ENCODE data around the gene DDX3X.
"Not testable (repeated sequence)": the region's sequence is repeated elsewhere in the genome, so short reads cannot be mapped to it uniquely, and the experiment has no call there.

DDX3X gene

DNA sequence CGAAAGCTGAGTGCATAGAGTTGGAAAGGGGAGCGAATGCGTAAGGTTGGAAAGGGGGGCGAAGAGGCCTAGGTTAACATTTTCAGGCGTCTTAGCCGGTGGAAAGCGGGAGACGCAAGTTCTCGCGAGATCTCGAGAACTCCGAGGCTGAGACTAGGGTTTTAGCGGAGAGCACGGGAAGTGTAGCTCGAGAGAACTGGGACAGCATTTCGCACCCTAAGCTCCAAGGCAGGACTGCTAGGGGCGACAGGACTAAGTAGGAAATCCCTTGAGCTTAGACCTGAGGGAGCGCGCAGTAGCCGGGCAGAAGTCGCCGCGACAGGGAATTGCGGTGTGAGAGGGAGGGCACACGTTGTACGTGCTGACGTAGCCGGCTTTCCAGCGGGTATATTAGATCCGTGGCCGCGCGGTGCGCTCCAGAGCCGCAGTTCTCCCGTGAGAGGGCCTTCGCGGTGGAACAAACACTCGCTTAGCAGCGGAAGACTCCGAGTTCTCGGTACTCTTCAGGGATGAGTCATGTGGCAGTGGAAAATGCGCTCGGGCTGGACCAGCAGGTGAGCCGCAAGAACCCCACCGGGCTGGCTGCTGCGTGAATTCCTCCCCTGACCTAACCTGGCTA, at the start of gene DDX3X:
Gene DDX3X, plus strand, starts transcription at position 419 of the 619 bp plus-strand sequence. Its CDS starts 91 bp downstream, at position 510.
- peak; percentile 92 to 94 for DNase-seq

DNA sequence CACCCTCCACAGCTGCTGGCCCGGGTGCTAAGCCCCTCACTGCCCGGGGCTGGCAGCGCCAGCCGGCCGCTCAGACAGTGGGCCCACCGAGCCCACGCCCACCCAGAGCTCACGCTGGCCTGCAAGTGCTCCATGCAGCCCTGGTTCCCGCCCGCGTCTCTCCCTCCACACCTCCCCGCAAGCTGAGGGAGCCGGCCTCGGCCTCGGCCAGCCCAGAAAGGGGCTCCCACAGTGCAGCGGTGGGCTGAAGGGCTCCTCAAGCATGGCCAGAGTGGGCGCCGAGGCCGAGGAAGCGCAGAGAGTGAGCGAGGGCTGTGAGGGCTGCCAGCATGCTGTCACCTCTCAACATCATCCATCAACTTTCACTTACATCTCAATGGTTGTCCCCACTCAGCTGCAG, 48.0 kb upstream of the DDX3X start:
- DNase-seq, result not testable (repeated sequence)

DNA sequence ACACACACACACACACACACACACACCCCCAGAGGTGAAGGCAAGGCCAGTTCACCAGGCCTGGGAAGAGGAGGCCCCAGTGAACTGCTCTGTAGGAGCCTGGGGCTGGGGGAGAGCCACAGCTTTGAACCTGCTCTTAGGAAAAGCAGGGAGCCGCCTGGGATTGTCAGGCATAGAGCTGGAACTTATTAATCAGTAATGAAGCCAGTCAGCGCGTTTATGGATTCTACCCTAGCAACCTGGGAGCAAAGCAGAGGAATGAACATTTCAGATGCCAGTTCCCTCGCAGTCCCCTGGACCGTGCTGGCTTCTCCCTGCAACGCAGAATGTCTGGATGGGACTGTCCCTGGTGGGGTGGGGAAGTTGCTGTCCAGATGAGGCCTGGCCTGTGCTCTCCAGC, 45.3 kb upstream of the DDX3X start:
- peak in 1 of 2 experiments; percentile 23 for DNase-seq

DNA sequence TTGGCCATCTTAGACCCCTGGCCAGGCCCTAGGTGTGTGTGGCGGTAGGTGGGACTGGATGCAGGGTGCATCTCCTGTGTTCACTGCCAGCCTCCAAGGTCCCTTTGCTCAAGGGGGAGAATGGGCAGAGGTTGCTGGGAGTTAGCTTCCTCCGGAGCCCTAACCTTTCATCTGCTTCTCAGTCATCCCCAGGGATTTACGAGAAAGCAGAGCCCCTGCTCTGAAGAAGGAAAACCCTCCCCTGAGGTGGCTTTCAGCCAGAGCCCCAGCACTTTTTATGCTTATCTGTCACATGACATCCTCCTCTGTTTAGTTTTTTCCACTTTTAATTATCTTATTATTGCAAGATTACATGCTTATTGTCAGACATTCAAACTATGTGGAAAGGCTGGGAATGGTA, 44.9 kb upstream of the DDX3X start:
- DNase-seq, result no peak

DNA sequence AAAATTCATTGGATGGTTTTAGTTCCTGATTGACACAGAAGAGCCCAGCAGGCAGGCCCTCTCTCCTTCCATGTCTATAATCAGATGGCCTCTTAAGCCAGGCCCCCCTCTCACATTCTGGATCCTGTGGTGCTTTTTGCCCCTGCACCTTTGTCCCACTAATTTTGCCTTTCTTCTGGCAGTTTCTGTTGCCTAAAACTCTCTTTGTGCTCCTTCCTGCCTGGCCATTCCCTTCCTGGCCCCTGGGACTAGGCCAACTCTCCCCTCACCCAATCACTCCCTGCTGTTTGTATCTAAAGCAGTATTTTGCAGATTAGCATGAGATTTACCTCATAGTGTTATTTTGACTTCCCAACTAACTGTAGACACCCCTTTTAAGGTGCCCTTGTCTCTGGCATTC, 42.7 kb upstream of the DDX3X start:
- no peak for DNase-seq

DNA sequence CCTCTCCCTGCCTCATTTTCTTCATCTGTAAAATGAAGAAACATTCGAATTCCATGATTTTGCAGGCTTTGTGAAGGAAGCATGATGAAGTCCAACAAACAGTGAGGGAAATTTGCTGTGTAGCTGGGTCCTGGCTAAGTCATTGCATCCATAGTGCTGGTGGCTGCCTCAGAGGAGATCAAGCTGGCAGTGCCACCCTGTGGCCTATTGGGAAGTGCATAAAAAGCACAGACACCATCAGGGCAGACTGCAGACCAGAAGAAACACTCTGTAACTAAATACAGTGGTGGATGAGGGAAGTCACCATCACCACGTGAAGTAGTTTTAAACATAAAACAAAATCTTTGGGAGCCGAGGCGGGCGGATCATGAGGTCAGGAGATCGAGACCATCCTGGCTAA, 40.7 kb upstream of the DDX3X start:
- peak; percentile 17 to 56 for DNase-seq

DNA sequence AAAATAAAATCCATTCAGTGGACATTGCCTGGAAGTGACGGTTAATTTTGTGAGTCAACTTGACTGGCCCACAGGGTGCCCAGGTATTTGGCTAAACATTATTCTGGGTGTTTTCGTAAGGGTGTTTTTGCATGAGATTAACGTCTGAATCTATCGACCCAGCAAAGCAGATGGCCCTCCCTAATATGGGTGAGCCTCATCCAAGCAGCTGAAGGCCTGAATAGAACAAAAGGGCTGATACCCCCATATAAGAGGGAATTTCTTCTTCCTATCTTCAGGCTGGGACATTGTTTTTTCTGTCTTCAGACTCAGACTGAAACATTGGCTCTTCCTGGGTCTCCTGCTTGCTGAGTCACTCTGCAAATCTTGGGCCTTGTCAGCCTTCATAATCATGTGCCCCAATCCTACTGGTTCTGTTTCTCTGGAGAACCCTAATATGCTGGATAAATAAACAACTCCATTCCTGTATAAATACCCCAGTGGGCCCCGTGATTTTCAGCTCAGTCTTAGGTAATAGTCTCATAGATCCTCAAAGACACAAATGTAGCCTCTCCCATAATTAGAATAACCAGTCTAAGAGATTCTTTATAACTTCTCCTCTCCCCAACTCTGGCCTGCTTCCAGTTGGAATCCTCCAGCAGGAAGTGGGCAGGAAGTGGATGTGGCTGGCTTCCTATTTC, 33.1 kb upstream of the DDX3X start:
- no peak for DNase-seq

DNA sequence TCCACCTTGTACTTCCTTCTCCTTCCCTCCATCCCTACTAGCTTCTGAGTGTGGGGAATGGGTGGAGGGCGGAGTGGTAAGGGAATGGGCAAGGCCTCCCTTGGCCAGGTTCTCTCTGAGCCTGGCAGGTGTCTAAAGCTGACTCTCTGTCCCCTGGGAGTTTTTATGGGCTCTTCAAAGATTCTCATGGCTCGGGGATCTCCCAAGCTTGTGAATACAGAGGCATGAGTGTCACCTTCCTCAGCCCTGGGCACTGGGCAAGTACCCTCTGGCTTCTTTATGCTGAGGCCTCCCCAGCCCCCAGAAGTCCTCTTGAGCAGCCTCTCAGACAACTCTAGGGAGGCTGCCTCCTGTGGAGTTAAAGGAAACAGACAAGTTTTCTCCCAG, 32.5 kb upstream of the DDX3X start:
- peak in 1 of 2 experiments; percentile 23 for DNase-seq

DNA sequence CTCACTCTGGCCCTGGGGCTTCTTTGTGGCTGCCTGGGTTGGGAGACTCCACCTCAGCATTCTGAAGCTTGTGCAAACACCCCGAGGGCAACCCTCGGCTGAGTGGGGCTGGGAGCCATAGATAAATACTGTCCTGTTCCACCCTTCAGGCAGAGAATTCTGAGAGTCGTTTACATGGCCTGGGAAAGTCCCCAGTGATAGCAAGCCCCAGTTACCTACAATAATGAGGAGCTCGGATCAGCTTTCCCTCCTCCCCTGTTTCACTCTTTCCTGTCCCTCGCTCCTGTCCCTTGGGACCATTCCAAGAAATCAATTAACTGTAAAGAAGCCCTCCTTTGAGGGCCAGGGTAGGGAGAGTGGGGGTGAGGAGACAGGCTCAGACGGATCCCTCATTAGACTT, 31.6 kb upstream of the DDX3X start:
- peak; percentile 6 to 32 for DNase-seq

DNA sequence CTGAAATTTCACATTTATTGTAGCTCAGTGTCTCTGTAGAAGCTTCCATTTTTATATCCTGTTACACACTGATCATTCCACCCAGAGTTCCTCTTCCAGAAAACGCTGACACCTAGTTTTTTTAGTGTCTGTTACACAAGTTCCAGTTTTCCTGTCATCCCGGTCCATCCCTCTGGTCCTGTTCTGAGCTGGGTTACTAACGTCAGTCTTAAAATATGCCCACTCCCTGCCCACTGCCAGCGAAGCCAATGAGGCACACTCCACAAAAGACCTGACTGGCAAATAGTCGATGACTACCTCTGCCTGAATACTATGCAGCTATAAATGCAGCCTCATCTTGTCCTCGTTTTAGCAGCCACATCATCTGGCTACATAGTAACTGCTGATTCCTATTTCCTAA, 30.9 kb upstream of the DDX3X start:
- DNase-seq, result no peak

DNA sequence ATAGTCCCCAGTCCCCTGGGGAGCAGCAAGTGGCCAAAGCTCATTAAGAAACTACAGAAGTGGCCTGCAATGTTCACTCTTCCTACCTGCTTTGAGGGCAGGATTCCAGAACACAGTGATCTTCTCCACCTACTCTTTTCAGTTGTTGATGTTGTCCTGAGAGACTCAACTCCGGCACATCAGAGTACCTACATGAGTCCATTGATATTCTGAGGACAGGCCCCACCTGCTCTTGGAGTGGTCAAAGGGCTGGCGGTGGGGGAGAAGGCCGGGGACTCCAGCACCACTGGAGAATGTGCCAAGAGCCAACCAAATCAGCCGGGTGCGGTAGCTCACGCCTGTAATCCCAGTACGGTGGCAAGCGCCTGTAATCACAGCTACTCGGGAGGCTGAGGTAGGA, 29.8 kb upstream of the DDX3X start:
- no peak for DNase-seq

DNA sequence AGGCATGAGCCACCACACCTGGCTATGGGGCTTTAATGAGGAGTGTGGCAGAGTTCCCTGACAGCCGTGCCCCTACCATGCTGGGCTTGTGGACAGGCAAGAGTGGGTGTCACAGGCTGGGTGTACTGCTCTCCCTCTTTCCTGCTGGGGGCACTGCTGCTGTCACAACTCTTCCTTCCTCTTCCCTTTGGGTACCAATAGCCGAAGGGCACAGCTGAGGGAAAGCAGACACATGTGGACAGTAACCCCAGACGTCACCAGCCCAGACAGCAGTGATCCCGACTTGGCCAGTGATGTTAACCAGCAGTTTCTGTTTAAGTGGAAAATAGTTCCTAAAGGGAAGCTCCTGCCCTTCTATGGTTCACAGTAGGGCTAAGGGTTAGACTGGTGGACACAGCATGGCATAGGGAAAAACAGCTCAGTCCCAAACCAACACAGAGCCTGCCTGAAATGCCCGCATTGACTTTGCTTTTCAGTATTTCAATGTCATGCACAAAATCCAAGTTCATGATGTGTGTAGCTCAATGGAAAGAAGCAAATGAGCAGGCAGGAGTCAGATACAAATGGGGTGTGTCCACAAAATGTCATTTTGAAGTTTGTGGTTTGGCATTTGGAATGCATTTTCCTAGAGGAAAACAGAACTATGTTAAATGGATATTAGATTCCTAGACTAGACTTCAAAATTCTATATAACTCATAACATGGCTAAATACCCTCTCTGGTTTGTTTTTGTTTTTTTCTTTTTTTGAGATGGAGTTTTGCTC, 24.9 kb upstream of the DDX3X start:
- DNase-seq, result peak in 1 of 2 experiments; percentile 7

DNA sequence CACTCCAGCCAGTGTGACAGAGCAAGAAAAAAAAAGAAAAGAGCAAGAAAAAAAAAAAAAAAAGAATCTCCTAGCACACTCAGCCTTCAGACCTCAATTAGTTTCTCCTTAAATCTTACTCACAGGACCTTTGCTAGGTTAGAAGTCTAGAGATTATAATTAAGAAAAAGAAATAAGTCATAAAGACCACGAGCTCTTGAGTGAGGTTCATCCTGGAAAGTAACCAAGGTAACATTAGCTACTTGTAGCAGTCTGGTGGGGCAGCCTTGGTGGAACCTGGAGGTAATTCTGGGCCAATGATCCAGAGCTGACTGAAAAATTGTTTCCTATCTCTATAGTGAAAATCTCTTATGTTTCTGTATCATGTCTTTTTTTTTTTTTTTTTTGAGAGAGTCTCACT, 21.2 kb upstream of the DDX3X start:
- no peak for DNase-seq

DNA sequence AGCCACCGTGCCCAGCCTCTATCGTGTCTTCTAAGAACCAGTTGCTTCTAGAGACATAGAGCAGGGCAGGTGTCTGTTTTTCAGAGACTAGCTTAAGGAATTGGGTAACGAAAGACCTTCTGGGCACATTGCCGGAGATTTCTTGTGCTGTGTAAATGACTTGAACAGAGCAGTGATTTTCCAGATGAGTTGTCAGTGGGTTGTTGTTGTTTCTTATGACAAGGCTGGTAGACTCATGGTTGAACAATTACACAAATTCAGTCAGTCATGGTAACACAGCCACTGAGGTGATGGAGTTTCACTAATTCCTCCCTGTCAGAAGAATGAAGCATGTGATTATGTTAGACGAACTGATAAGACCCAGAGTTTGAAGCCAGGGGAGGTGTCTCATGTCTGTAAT, 20.5 kb upstream of the DDX3X start:
- no peak for DNase-seq

DNA sequence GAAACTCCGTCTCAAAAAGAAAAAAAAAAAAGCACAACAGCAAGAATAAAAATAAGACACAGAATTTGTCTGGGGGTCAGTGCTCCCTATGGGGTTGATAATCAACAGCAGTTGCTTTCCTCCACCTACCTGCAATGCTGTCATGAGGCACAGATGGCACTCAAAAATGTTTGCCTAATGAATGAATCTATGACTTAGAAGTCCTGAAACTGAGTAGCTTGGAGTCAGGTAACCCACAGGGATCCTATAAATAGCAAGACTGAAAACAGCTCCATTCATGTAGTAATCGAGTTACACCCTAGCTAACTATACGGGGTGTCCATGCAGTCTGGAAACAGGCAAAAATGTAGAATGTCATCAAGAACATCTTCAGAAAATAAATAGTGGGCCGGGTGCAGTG, 19.8 kb upstream of the DDX3X start:
- DNase-seq, result no peak

DNA sequence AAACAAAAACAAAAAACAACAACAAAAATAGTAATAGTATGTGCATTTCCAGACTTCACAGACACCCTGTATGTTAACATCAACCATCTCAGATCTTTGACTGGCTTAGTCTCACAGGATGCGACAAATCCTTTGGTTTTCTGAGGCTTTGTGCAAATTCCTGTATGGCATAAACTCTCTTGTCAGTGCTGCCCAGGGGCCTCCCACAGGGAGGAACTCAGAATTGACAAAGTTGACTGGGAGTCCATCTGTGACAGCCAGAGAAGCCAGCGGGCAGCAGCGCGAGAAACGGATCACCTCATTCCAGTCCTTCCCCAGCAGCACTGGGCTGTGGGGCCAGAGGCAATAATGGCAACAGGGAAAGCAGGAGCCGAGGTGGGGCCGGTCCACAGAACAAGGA, 19.1 kb upstream of the DDX3X start:
- DNase-seq, result no peak

DNA sequence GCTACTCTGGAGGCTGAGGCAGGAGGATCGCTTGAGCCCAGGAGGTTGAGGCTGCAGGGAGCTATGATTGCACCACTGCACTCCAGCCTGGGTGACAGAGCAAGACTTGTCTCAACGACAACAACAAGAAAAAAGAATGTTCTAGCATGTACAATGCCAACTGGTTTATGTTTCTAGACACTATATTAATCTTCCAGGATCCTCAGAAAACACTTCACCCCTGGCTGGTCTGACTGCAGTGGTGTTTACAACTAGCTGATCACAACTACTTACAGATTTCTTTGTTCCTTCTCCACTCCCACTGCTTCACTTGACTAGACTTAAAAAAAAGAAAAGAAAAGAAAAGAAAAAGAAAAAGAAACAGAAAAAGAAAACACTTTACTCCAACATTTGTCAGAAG, 17.7 kb upstream of the DDX3X start:
- DNase-seq, result not testable (repeated sequence)

DNA sequence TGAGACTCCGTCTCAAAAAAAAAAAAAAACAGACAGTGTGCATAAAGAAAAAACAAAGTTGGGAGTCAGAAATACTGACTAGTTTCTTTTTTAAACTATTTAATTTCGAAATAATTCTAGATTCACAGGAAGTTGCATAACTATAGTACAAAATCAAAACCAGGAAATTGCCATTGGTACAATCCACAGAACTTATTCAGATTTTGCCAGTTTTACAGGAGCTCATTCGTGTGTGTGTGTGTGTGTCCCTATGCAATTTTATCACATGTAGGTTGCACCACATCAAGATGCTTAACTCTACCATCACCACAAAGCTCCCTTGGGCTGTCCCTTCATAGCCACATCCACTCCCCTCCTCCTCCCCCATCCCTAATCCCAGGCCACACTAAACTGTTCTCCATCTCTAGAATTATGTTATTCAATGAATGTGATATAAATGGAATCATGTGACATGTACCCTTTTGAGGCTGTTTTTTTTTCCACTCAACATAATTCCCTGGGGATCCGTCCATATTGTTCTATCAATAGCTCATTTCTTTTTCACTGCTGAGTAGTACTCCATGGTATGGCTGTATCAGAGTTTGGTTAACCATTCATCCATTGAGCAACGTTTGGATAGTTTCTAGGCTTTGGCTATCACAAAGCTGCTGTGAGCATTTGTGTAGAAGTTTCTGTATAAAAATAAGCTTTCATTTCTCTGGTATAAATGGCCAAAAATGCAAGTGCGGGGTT, 16.3 kb upstream of the DDX3X start:
- DNase-seq, result no peak

DNA sequence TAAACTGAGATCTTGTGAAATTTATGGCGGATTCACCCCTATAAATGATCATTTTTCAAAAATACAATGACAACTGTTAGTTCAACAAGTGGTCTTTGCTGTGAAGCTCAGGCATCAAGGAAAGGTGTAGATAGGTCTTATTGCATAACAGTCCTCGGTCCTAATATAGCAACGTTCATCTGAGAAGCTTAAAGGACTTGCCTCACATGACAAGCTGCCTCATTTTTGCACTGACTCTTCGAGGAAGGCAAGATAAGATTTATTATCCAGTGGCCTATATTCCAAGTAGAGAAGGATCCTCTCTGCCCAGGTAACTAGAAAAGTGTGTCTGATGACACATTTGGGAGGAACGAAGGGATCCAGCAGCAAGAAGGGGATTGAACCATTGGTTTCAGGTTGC, 13.6 kb upstream of the DDX3X start:
- DNase-seq, result no peak

DNA sequence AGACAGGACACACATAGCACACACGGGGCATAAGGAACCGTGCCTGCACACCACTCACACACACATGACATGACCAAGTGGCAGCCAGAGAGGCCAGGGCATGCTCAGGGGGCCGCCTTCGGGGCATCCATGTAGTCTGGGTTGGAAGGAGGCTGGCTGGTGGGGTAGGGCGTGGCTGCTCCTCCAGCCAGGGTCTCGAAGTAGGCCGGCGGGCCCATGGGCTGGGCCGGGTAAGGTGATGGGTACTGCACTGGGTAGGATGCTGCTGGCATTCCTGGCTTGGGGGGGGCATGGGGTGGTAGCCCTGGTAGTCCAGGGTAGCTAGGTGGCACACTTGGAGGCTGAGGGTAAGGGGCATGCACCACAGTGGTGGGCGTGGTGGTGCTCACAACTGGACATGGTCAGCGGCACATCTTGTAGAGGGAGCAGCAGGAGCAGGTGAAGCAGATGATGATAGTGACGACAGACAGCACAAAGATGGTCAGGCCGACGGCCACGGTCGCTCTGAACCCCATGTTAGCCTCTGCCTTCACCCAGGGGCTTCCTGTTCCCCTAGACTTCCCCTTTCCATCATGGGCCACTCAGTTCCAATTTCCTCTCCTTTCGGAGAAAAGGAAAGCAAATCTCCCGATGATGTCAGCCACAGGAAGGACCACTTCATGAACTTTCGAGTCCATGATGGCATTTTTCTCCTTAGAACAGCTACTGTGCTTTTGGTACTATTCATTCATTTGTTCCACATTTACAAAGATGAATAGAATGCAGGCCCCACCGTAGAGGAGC, 10.9 kb upstream of the DDX3X start:
- no peak for DNase-seq

DNA sequence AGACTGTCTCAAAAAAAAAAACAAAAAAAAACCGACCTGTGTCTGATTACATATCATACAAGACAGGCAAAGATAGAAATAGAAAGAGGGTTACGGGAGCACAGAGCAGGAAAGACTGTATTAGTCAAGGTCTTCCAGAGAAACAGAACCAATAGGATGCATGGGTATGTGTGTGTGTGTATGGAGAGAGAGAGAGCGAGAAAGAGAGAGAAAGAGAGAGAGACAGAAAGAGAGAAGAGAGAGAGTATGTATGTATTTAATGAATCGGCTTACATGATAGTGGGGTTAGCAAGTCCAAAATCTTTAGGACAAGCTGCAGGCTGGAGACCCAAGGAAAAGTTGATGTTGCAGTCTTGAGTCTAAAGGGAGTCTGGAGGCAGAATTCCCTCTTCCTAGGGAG, 7.5 kb upstream of the DDX3X start:
- DNase-seq, result no peak

DNA sequence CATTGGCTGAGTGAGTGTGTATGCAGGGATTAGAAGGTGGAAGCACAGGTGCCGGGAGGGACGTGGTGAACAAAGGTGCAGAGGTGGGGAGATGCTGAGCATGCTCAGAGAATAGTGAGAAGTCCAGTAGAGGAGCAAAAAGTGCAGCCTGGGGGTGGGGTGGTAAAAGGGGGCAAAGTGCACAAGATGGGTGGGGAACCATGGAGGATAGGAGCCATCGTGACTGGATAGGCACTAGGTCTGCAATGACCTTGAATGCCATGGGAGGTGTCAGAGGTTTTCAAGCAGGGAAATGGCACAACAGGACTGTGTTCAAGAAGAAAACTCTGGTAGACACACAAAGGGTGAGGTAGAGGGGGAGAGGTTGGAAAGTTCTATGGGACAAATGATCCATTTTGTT, 6.6 kb upstream of the DDX3X start:
- DNase-seq, result no peak

DNA sequence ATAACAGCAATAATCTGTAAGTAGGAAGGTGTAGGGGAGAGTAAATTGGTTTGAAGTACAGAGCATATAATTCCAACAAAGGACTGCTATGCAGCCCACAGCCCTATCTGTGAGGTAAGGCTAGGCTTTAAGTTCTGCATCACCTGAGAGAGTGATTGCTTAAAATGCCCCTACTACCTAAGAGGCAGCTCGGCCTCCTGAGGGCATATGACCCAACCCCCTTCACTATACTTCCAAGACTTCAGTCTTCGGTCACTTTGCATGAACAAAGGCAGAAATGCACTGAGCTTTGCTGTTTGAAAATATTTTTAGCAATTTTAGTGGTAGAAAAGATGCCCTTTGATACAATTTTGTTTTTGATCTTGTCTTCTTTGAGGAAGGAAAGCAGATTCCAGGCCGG, 4.9 kb upstream of the DDX3X start:
- no peak for DNase-seq

Data from NCI-H526 (cell line).